Peyer's patch (tissue), 4 donors: ENCODE results near the gene SNX27. TPM values are rescaled to one million over a fixed set of nuclear protein-coding genes. Genes with fewer than 3 reads are reported as not detected.
"Not testable (repeated sequence)": the region's sequence is repeated elsewhere in the genome, so short reads cannot be mapped to it uniquely, and the experiment has no call there.

ENCODE experiments used
- DNase-seq, 3 donors: peaks; one replicate each; pipeline ENCODE4 v3.0.0-alpha.2; 2017 to 2019
- H3K27ac ChIP-seq, 4 donors: fragments of 200-600 bp; sonication (generic); one replicate each; pipeline ENCODE4 v1.5.1; 2016 to 2019
- H3K27me3 ChIP-seq, 2 donors: fragments of 200-600 bp; sonication (generic); one replicate each; pipeline ENCODE4 v1.5.1; 2019
- H3K36me3 ChIP-seq, 3 donors: fragments of 200-600 bp; sonication (generic); one replicate each; pipeline ENCODE4 v1.5.1; 2016 to 2019
- H3K4me1 ChIP-seq, 4 donors: fragments of 200-600 bp; sonication (generic); one replicate each; pipeline ENCODE4 v1.5.1; 2016 to 2019
- H3K4me3 ChIP-seq, 4 donors: fragments of 200-600 bp; sonication (generic); 1 replicate in 3 of 4; 2 replicates in 1 of 4; pipeline ENCODE4 v1.5.1; 2016 to 2019; ENCODE audit warnings: mild to moderate bottlenecking in 1 of 4
- H3K9me3 ChIP-seq, 4 donors: fragments of 200-600 bp; sonication (generic); one replicate each; pipeline ENCODE4 v1.5.1; 2016 to 2019; ENCODE audit warnings: mild to moderate bottlenecking in 1 of 4
- POLR2A ChIP-seq, 2 donors: fragments of 450-650 bp; IDR thresholded peaks; one replicate each; pipeline ENCODE4 v1.5.1; 2017; ENCODE audit warnings: antibody characterized with exemption in 2 of 2, mild to moderate bottlenecking in 2 of 2, moderate library complexity in 2 of 2
- total RNA-seq, 4 donors: library from RNA; depleted of rRNA; stranded (reverse); fragments of >200 nt; gene quantifications; one replicate each; pipeline ENCODE4 v1.1.0, GENCODE V29; 2016
- TF ChIP-seq, protein P1 (sequence below), 6 experiments: fragments of 450-650 bp in 4 of 6; fragments of 200-600 bp in 2 of 6; sonication (generic) in 1 of 6; IDR thresholded peaks; one replicate each; pipeline ENCODE4 v1.5.1; 2017 to 2019; ENCODE audit warnings: antibody characterized with exemption in 6 of 6, mild to moderate bottlenecking in 3 of 6, moderate library complexity in 1 of 6

SNX27 gene
- total RNA-seq, 4 donors from 2014 or later = 24.0 to 50.3 (median 35.1) TPM

DNA sequence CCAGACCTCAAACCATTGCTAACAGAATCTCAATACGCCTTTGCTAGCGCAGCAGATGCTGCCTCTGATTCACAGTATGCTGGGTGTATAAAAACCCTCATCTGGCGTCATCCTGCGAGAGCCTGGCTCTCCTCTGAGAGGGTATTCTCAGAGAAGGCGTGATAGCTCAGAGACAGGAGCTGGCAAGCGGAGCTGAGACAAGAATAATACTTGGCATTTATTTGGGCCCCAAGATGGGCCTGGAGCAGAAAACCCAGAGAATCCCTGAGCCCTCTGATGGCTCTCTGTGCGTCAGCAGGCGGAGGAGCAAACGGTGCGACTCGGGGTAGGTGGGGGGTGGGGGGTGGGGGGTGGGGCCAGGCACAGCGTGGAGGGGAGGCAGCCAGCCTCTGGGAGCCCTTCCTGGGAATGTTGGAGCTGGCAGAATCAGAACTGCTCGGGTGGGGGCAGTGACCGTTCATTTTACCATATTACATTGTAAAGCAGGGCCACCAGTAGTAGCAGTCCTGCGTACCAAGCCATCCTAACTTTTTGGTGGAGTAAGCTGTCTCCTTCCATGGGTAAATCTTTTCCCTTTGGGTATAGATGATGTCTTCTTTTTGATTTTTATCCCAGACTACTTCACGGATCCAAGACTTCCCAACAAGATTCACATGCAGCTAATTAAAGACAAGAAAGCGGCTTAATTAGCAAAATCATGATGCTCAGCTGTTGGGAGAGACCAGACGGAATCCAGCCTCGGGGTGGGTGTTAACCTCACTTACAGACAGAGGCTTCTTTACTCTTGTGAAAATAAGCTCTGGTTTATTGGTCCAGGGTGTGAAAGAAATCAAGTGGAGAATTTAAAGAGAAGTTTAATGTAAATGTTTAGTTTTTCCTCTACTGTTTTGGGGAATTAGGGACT, 116.6 kb downstream of the SNX27 start:
- Histone ChIP-seq H3K9me3 (no peaks in the 10 kb centered on the region), H3K36me3 (no peaks in the 10 kb centered on the region), H3K27ac (peak overlapping the region in 1 of 4 donors; percentile 45), H3K4me3 (no peak overlapping the region), H3K27me3 (no peaks in the 10 kb centered on the region), H3K4me1 (peaks cover 0 to 5% (median 0%) of the 10 kb centered on the region in 4 donors)
- no peak for DNase-seq
- TF ChIP-seq, protein P1, sequence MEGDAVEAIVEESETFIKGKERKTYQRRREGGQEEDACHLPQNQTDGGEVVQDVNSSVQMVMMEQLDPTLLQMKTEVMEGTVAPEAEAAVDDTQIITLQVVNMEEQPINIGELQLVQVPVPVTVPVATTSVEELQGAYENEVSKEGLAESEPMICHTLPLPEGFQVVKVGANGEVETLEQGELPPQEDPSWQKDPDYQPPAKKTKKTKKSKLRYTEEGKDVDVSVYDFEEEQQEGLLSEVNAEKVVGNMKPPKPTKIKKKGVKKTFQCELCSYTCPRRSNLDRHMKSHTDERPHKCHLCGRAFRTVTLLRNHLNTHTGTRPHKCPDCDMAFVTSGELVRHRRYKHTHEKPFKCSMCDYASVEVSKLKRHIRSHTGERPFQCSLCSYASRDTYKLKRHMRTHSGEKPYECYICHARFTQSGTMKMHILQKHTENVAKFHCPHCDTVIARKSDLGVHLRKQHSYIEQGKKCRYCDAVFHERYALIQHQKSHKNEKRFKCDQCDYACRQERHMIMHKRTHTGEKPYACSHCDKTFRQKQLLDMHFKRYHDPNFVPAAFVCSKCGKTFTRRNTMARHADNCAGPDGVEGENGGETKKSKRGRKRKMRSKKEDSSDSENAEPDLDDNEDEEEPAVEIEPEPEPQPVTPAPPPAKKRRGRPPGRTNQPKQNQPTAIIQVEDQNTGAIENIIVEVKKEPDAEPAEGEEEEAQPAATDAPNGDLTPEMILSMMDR (IDR thresholded peaks at IDR 0.05) = no peak
- no peak for TF ChIP-seq POLR2A (IDR thresholded peaks at IDR 0.05)

DNA sequence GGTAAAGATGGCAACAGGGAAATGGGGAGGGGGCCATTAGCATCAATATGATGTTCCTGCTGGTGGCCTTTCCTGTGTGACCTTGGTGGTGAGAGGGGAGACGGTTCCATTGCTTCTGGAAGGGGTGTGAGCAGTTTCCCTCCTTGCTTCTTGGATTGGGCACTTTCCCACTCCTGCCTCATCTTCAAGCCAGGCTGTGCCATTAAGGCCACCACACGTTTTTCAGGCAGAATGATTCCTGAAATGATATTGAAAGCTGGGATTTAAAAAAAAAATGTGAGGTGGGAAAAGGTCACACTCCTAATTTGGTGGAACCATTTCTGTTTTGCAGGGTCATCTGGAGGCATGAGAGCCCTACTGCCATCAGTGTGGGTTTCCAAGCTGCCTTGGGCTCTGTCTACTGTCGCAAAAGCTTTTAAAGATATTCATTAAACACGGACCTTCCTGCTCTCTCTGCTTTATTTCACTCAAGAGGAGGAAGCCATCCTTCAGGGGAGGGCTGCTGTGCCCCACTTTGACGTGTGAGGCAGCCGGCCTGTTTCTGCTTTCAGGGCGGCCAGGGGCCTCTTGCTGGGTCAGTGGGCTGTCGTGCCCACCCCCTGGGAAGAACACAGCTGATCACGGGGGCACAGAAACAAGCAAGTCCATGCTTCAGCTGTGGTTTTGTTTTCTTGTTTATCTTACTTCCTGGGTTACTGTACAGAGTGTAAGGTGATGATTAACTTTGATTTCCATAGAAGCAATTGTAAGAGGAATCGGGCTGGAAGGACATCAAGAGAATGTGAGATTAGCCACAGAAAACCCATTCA, 117.5 kb downstream of the SNX27 start:
- DNase-seq = peak in 1 of 3 donors; percentile 52
- Histone ChIP-seq H3K36me3 (no peaks in the 10 kb centered on the region), H3K27ac (peak overlapping the region in 1 of 4 donors; percentile 32), H3K27me3 (no peaks in the 10 kb centered on the region), H3K4me3 (peak overlapping the region in 2 of 4 donors; percentile 15 to 24), H3K4me1 (peaks cover 0 to 5% (median 0%) of the 10 kb centered on the region in 4 donors), H3K9me3 (no peaks in the 10 kb centered on the region)
- TF ChIP-seq, protein P1 (IDR thresholded peaks at IDR 0.05) = no peak
- no peak for TF ChIP-seq POLR2A (IDR thresholded peaks at IDR 0.05)

DNA sequence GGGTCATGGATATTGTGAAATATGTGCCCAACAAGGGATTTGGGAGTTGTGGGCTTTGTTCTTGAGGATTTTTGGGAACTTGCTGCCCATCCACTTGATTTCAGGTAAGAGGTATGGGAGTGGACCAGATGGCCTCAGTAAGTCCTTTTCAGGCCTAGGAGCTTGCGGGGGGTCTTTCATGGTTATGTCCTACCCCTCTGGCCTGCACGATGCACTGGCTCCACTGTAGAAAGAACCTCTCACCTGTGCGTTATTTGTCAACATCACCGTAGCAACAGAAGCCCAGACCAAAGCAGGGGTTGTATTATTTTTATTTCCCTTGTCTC, 118.1 kb downstream of the SNX27 start:
- H3K4me3 ChIP-seq = peak overlapping the region in 1 of 4 donors; percentile 24
- H3K9me3 ChIP-seq = no peaks in the 10 kb centered on the region
- no peaks in the 10 kb centered on the region for H3K27me3 ChIP-seq
- DNase-seq = no peak
- H3K27ac ChIP-seq = peak overlapping the region in 1 of 4 donors; percentile 32
- H3K36me3 ChIP-seq = no peaks in the 10 kb centered on the region
- H3K4me1 ChIP-seq = peaks cover 0 to 8% (median 0%) of the 10 kb centered on the region in 4 donors
- TF ChIP-seq, protein P1 (IDR thresholded peaks at IDR 0.05) = no peak
- no peak for TF ChIP-seq POLR2A (IDR thresholded peaks at IDR 0.05)

DNA sequence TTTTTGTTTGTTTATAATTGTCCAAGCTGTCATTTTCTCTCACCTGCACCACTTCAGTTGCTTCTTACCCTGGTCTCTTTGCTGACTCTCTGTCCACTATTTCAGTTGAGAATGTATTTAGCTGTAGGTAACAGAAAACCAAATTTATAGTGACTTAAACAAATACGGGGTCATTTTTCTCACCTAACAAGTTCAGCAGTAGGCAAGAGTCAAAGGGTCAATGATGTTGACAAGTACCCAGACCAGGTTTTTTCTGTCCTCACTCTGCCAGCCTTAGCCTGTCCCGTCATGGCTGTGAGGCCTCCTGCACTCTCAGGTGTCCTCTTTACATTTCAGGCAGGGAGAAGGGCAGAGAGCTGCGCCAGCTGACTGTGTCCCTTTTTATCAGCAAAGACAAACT, 121.3 kb downstream of the SNX27 start:
- H3K27me3 ChIP-seq = no peaks in the 10 kb centered on the region
- no peak for DNase-seq
- peaks cover 0 to 13% (median 3%) of the 10 kb centered on the region in 4 donors for H3K9me3 ChIP-seq
- no peak overlapping the region for H3K27ac ChIP-seq
- no peaks in the 10 kb centered on the region for H3K36me3 ChIP-seq
- H3K4me3 ChIP-seq = no peak overlapping the region
- H3K4me1 ChIP-seq = peaks cover 0 to 4% (median 0%) of the 10 kb centered on the region in 4 donors
- TF ChIP-seq POLR2A (IDR thresholded peaks at IDR 0.05) = no peak
- TF ChIP-seq, protein P1 (IDR thresholded peaks at IDR 0.05) = no peak

DNA sequence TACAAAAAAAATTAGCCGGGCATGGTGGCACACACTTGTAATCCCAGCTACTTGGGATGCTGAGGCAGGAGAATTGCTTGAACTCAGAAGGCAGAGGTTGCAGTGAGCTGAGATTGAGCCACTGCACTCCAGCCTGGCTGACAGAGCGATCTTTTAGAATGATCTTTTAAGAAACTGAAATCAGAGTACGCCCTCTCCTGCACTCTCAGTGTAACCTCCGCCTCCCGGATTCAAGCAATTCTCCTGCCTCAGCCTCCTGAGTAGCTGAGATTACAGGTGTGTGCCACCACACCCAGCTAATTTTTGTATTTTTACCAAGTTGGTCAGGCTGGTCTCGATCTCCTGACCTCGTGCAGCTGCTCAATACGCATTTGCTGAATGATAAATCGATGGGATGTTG, 122.1 kb downstream of the SNX27 start:
- H3K27me3 ChIP-seq, H3K4me3 ChIP-seq, H3K36me3 ChIP-seq, H3K4me1 ChIP-seq, H3K27ac ChIP-seq, DNase-seq: not testable (repeated sequence)
- H3K9me3 ChIP-seq = peaks cover 0 to 13% (median 3%) of the 10 kb centered on the region in 4 donors

DNA sequence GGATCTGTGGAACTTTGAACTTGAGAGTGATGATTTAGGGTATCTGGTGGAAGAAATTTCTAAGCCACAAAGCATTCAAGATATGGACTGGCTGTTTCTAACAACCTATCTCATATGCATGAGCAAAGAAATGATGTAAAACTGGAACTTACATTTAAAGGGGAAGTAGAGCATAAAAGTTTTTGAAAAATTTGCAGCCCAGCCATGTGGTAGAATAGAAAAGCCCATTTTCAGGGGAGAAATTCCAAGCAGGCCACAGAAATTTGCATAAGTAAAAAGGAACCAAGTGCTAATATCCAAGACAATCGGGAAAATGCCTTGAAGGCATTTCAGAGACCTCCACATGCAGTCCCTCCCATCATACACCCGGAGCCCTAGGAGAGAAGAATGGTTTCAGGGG, 125.2 kb downstream of the SNX27 start:
- no peaks in the 10 kb centered on the region for H3K27me3 ChIP-seq
- peaks cover 0 to 4% (median 0%) of the 10 kb centered on the region in 4 donors for H3K4me1 ChIP-seq
- no peak overlapping the region for H3K27ac ChIP-seq
- peaks cover 0 to 13% (median 3%) of the 10 kb centered on the region in 4 donors for H3K9me3 ChIP-seq
- DNase-seq = no peak
- TF ChIP-seq, protein P1 (IDR thresholded peaks at IDR 0.05) = no peak
- TF ChIP-seq POLR2A (IDR thresholded peaks at IDR 0.05) = no peak
- no peak overlapping the region for H3K4me3 ChIP-seq
- H3K36me3 ChIP-seq = no peaks in the 10 kb centered on the region
